Measurements from ENCODE around the gene MTG2. TPM values are rescaled to one million over a fixed set of nuclear protein-coding genes. Genes with fewer than 3 reads are reported as not detected.

MTG2 gene
- total and polyA plus RNA-seq, 2 of the 13 experiments (the other 11 are each of a cell fraction or from before 2014, with no cell fraction given): 20.4 to 37.8 TPM

- TF ChIP-seq SRSF9 (IDR thresholded peaks at IDR 0.05; ENCODE audit: borderline replicate concordance, insufficient read depth, low read depth, low read length, poor library complexity, severe bottlenecking): no peak
- no peak for TF ChIP-seq RARG (CRISPR knock-in tag; IDR thresholded peaks at IDR 0.05; ENCODE audit: low read depth)
- no peak for TF ChIP-seq GATAD1 (CRISPR knock-in tag; IDR thresholded peaks at IDR 0.05)
- TF ChIP-seq NR1H2 (CRISPR knock-in tag; IDR thresholded peaks at IDR 0.05; ENCODE audit: borderline replicate concordance, low read depth): 0 out of 2 replicates have a peak, but pooled peaks have one; percentile 44
- no peak for TF ChIP-seq PRMT3 (CRISPR knock-in tag; IDR thresholded peaks at IDR 0.05; ENCODE audit: borderline replicate concordance, low read depth)
- no peak for TF ChIP-seq ZNF414 (CRISPR knock-in tag; IDR thresholded peaks at IDR 0.05)
- TF ChIP-seq TOE1 (CRISPR knock-in tag; IDR thresholded peaks at IDR 0.05): no peak
- TF ChIP-seq POLR2G (IDR thresholded peaks at IDR 0.05; ENCODE audit: low read depth, low read length): no peak
- TF ChIP-seq DR1 (CRISPR knock-in tag; IDR thresholded peaks at IDR 0.05): no peak
- TF ChIP-seq FOXK2 (IDR thresholded peaks at IDR 0.05): no peak
- TF ChIP-seq RORA (CRISPR knock-in tag; IDR thresholded peaks at IDR 0.05): no peak
- TF ChIP-seq JUND (CRISPR knock-in tag; IDR thresholded peaks at IDR 0.05): no peak
- TF ChIP-seq GMEB2 (CRISPR knock-in tag; IDR thresholded peaks at IDR 0.05; ENCODE audit: low read depth): no peak
- no peak for TF ChIP-seq GPN1 (CRISPR knock-in tag; IDR thresholded peaks at IDR 0.05; ENCODE audit: borderline replicate concordance)
- TF ChIP-seq ATF1 (CRISPR knock-in tag; IDR thresholded peaks at IDR 0.05): no peak
- TF ChIP-seq KDM3A (CRISPR knock-in tag; IDR thresholded peaks at IDR 0.05; ENCODE audit: low read depth): no peak
- no peak for TF ChIP-seq ZNF660 (CRISPR knock-in tag; IDR thresholded peaks at IDR 0.05; ENCODE audit: borderline replicate concordance, low read depth)
- TF ChIP-seq MAFF (IDR thresholded peaks at IDR 0.05; ENCODE audit: low read depth, low read length): no peak
- TF ChIP-seq REST (IDR thresholded peaks at IDR 0.05; ENCODE audit: borderline replicate concordance in 1 of 2, low read depth in 1 of 2, low read length in 2 of 2): peak in 1 of 2 experiments; percentile 21; a peak in 3 of 4 replicates
- no peak for TF ChIP-seq FOXK1 (CRISPR knock-in tag; IDR thresholded peaks at IDR 0.05; ENCODE audit: borderline replicate concordance, low read depth)
These were observed 45.4 kb downstream of the MTG2 start (continued) for GRCh38 chr20:62227977-62228958.

All from HepG2 (cell line).